ENCODE measurements around the gene MZT2A.
"Not testable (repeated sequence)": the region's sequence is repeated elsewhere in the genome, so short reads cannot be mapped to it uniquely, and the experiment has no call there.

MZT2A gene

DNA sequence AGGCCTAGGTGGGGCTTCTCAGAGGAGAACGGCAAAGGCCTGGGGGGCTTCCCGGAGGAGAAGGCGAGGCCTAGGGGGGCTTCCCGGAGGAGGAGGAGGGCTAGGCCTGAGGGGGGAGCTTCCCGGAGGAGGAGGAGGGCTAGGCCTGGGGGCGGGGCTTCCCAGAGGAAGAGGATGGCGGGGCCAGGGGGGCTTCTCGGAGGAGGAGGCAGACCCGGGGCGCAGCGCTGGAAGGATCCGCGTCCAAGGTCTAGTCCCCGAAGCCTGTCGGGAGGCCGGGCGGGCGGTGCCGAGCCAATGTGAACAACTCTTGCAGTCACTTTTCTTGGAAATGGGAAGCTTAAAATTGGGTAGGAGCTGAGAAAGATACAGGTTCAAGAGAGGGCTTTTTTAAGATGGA is 46.3 kb downstream of the MZT2A start:
- no peak for DNase-seq

DNA sequence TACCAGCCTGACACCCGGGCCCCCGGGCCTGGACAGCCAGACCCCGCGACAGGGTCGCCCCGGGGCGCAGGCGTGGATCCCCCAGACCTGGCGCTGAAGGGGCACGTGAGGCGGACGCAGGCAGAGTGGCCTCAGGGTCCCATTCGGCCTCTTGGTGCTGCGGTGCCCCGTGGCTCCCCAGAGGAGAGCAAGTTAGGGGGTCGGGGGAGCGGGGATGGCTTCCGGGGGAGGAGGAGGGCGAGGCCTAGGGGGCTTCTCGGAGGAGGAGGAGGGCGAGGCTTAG is 46.7 kb downstream of the MZT2A start:
- not testable (repeated sequence) for DNase-seq

DNA sequence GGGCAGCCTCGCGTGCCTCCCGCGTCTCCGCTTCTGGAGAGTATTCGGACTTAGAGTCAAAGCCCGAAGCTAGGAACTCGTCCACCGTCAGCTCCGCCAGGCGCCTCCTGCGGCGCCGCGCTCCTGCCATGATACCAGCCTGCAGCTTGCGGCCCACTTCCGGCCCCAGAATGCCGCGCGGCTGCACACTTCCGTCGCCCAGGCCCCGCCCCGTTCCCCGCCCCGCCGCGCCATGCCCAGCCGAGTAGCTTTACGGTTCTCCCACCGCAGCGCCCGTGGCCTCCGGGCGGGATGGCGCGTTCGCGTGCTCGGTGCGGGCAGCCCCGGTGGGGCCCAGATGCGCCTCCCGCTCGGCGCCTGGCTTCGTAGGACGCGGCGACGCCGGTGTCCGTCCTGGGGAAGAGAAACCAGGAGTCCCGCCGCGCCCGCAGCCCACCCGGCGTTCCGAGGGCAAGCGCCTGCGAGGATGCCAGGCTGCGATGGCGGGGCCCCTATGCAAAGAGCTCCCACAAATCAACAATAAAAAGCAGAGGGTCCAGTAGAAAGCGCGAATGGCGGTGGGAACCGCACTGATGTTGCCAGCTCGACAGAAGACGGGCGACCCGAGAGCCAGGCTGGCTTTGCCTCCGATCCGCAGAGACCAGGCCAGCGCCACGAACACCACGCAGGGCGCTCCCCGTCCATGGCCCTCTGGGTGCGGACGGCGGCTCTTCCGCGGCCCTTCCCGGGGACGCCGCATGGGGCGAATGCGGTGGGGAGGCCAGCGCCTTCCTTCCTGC is 47.3 kb downstream of the MZT2A start:
- not testable (repeated sequence) for DNase-seq

DNA sequence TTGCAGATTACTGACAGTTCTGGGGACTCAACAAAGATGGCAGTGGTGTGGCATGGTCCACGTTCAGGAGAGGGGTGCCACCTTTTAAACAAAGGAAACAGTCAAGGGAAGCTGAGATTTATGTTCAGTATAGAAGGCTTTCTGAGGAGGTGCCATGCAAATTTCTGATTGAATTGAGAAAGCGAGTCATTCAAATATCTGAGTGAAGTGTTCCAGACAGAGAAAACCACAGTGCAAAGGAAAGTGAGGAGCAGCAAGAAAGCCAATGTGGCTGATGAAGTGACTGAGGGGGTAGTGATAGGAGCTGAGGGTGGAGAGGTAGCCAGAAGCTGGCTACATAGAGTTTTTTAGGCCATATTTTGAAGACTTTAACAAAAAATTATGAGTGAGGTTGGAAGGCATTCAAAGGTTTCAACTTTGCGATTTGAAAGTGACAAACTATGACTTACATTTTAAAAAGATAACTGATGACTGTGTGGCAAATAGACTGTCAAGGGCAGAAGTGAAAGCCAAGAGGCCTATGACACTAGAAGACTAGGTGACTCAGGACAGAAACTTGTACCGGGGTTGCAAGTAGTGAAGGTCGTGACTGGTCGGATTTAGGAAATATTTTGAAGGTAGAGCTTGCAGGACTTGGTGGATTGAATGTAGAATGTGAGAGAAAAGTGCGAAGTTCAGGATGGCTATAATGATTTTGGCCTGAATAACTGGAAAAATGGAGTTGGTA is 51.3 kb downstream of the MZT2A start:
- not testable (repeated sequence) for DNase-seq
